NCI-H146 treated with DMSO at 0.1 percent for 48 hours (cell line): Measurements from ENCODE around the gene ANKRD55.
"Not testable (repeated sequence)": the region's sequence is repeated elsewhere in the genome, so short reads cannot be mapped to it uniquely, and the experiment has no call there.

ENCODE experiments used
- DNase-seq: peaks from one replicate; lab custom pipeline; 2025; ENCODE audit not compliant: unreplicated experiment; lab: John Stamatoyannopoulos, UW

ANKRD55 gene

GRCh38 chr5:56108246-56108645 is 124.9 kb downstream of the ANKRD55 start:
- DNase-seq = no peak

- DNase-seq = no peak
These were observed 126.3 kb downstream of the ANKRD55 start for GRCh38 chr5:56106837-56107236.

GRCh38 chr5:56105511-56106291 is 127.4 kb downstream of the ANKRD55 start:
- no peak for DNase-seq

GRCh38 chr5:56102889-56103288 is 130.2 kb downstream of the ANKRD55 start:
- DNase-seq = no peak

- not testable (repeated sequence) for DNase-seq
These were observed 130.9 kb downstream of the ANKRD55 start for GRCh38 chr5:56102207-56102606.

GRCh38 chr5:56101180-56101579 is 131.9 kb downstream of the ANKRD55 start:
- no peak for DNase-seq

- DNase-seq = no peak
These were observed 132.5 kb downstream of the ANKRD55 start for GRCh38 chr5:56100439-56101176.

GRCh38 chr5:56099346-56099745 is 133.8 kb downstream of the ANKRD55 start:
- DNase-seq = no peak

GRCh38 chr5:56097055-56097454 is 136.1 kb downstream of the ANKRD55 start:
- DNase-seq = no peak

- DNase-seq = no peak
These were observed 137.5 kb downstream of the ANKRD55 start for GRCh38 chr5:56095579-56096102.

- DNase-seq = no peak
These were observed 138.4 kb downstream of the ANKRD55 start for GRCh38 chr5:56094579-56095361.

- no peak for DNase-seq
These were observed 139.2 kb downstream of the ANKRD55 start for GRCh38 chr5:56093970-56094369.

- no peak for DNase-seq
These were observed 141.0 kb downstream of the ANKRD55 start for GRCh38 chr5:56092115-56092514.

- DNase-seq = no peak
These were observed 141.5 kb downstream of the ANKRD55 start for GRCh38 chr5:56091664-56092063.

GRCh38 chr5:56090793-56091460 is 142.2 kb downstream of the ANKRD55 start:
- no peak for DNase-seq

- DNase-seq = no peak
These were observed 143.9 kb downstream of the ANKRD55 start for GRCh38 chr5:56088967-56089829.

GRCh38 chr5:56088431-56088949 is 144.6 kb downstream of the ANKRD55 start:
- no peak for DNase-seq

- DNase-seq = no peak
These were observed 147.9 kb downstream of the ANKRD55 start for GRCh38 chr5:56085193-56085592.

GRCh38 chr5:56083286-56083854 is 149.8 kb downstream of the ANKRD55 start:
- DNase-seq = no peak
